ENCODE data around the gene TREH.
A peak's percentile ranks its signal among the peaks of the same experiment; 100 is the strongest.
"Not testable (repeated sequence)": the region's sequence is repeated elsewhere in the genome, so short reads cannot be mapped to it uniquely, and the experiment has no call there.

TREH gene

DNA sequence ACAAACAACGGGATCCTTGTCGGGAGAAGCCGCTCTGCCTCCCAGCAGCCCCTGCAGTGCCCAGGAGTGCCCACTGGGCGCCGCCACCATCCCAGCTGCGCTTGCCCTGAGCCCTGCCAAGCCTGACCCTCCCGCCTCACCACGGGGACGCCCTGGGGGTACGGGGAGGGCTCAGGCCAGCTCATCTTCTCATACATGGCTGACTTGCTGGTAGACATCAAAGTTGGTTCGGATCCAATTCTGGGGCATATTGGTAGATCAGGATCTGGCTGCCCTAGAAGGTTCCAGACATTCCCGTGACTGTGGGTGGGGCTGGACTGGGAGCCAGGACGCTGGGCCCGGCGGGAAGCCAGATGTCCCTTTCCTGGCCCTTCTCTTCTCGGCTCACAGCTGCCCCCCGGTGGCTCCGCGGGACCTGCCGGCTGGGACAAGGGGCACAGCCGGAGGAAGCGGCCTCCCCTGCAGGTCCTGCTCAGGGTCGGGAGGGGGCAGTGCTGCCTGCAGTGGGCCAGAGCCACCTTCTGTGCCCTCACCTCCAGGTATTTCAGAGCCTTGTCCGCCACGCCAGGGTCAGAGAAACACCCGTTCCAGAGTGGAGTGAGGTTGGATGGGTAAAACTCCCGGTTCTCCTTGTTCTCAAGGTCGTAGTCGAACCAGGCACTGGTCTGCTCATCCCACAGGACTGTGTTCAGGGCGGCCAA is 10.6 kb upstream of the TREH start:
- no peaks in the 10 kb centered on the region for H3K9me3 Mint-ChIP-seq
- peaks cover 61% of the 10 kb centered on the region for H3K4me1 Mint-ChIP-seq

DNA sequence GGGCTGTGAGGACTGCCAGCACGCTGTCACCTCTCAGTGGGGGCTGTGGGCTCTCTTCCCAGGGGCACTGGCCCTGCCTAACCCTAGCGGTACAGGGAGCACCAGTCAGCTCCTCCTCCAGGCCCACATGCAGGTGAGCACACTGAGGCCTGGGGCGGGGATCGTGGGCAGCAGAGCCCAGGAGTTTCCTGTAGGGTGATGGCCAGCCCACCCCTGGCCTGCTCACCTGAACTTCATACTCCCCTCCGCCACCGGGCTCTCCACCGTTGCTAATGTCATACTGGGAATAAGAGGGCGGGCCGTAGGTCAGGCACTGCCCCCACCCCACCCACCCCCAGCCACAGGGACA is 10.0 kb upstream of the TREH start:
- peaks cover 64% of the 10 kb centered on the region for H3K4me1 Mint-ChIP-seq
- TF ChIP-seq, protein P1, sequence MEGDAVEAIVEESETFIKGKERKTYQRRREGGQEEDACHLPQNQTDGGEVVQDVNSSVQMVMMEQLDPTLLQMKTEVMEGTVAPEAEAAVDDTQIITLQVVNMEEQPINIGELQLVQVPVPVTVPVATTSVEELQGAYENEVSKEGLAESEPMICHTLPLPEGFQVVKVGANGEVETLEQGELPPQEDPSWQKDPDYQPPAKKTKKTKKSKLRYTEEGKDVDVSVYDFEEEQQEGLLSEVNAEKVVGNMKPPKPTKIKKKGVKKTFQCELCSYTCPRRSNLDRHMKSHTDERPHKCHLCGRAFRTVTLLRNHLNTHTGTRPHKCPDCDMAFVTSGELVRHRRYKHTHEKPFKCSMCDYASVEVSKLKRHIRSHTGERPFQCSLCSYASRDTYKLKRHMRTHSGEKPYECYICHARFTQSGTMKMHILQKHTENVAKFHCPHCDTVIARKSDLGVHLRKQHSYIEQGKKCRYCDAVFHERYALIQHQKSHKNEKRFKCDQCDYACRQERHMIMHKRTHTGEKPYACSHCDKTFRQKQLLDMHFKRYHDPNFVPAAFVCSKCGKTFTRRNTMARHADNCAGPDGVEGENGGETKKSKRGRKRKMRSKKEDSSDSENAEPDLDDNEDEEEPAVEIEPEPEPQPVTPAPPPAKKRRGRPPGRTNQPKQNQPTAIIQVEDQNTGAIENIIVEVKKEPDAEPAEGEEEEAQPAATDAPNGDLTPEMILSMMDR (IDR thresholded peaks at IDR 0.05), result no peak
- H3K36me3 Mint-ChIP-seq (ENCODE audit: low read depth), result no peaks in the 10 kb centered on the region
- DNase-seq, result no peak
- no peak overlapping the region for H3K27ac Mint-ChIP-seq
- H3K4me3 Mint-ChIP-seq, result no peak overlapping the region
- peaks cover 10% of the 10 kb centered on the region for H3K27me3 Mint-ChIP-seq (ENCODE audit: low read depth, poor library complexity)
- H3K9me3 Mint-ChIP-seq, result no peaks in the 10 kb centered on the region

More for the DNA sequence above, 10.6 kb upstream of the TREH start:
- H3K27me3 Mint-ChIP-seq (ENCODE audit: low read depth, poor library complexity), result peaks cover 10% of the 10 kb centered on the region
- H3K27ac Mint-ChIP-seq, result peak overlapping the region; percentile 78
- peak overlapping the region; percentile 75 for H3K4me3 Mint-ChIP-seq
- no peaks in the 10 kb centered on the region for H3K36me3 Mint-ChIP-seq (ENCODE audit: low read depth)
- TF ChIP-seq, protein P1 (IDR thresholded peaks at IDR 0.05), result peak; percentile 90
- peak; percentile 93 for DNase-seq

DNA sequence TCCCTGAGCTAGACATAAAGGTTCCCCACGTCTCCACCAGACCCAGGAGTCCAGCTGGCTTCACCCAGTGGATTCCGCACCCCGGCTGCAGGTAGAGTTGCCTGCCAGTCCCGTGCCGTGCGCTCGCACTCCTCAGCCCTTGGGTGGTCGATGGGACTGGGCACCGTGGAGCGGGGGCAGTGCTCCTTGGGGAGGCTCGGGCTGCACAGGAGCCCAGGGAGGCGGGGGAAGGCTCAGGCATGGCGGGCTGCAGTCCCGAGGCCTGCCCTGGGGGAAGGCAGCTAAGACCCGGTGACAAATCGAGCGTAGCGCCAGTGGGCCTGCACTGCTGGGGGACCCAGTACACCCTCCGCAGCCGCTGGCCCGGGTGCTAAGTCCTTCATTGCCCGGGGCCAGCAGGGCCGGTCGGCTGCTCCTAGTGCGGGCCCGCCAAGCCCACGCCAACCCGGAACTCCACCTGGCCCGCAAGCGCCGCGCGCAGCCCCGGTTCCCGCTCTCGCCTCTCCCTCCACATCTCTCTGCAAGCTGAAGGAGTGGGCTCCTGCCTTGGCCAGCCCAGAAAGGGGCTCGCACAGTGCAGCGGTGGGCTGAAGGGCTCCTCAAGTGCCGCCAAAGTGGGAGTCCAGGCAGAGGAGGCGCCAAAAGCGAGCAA is 9.5 kb upstream of the TREH start:
- TF ChIP-seq, protein P1 (IDR thresholded peaks at IDR 0.05), result no peak
- Mint-ChIP-seq H3K27me3 (ENCODE audit: low read depth, poor library complexity) (peaks cover 10% of the 10 kb centered on the region), H3K4me3 (no peak overlapping the region), H3K9me3 (no peaks in the 10 kb centered on the region), H3K36me3 (ENCODE audit: low read depth) (no peaks in the 10 kb centered on the region), H3K27ac (no peak overlapping the region), H3K4me1 (peaks cover 64% of the 10 kb centered on the region)
- DNase-seq, result no peak

DNA sequence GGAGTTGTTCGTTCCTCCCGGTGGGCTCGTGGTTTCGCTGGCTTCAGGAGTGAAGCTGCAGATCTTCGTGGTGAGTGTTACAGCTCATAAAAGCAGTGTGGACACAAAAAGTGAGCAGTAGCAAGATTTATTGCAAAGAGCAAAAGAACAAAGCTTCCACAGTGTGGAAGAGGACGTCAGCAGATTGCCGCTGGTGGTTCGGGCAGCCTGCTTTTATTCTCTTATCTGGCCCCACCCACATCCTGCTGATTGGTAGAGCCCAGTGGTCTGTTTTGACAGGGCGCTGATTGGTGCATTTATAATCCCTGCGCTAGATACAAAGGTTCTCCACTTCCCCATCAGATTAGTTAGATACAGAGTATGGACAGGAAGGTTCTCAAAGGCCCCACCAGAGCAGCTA is 8.9 kb upstream of the TREH start:
- H3K9me3 Mint-ChIP-seq; H3K36me3 Mint-ChIP-seq (ENCODE audit: low read depth); DNase-seq; H3K4me3 Mint-ChIP-seq; H3K27ac Mint-ChIP-seq: not testable (repeated sequence)
- H3K27me3 Mint-ChIP-seq (ENCODE audit: low read depth, poor library complexity), result peaks cover 13% of the 10 kb centered on the region
- peaks cover 58% of the 10 kb centered on the region for H3K4me1 Mint-ChIP-seq

DNA sequence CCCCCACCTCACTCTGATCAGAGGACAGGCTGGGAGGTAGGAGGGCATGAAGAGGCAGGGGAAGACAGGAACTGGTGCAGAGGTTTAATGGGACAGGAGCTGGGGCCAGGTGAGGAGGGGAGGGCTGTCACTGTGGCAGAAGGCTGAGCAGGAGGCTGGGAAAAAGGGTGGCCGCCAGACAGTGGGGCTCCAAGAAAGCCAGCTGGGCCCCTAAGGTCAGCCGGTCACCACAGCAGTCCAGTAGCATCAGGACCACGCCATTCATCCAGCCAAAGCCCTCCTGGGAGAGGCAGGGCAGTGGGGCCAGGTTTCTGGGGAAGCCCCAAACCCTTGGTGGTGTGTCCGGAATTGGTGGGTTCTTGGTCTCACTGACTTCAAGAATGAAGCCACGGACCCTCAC is 8.5 kb upstream of the TREH start:
- H3K27me3 Mint-ChIP-seq (ENCODE audit: low read depth, poor library complexity), result peaks cover 17% of the 10 kb centered on the region
- H3K27ac Mint-ChIP-seq, result no peak overlapping the region
- DNase-seq, result no peak
- H3K9me3 Mint-ChIP-seq, result no peaks in the 10 kb centered on the region
- TF ChIP-seq, protein P1 (IDR thresholded peaks at IDR 0.05), result no peak
- H3K36me3 Mint-ChIP-seq (ENCODE audit: low read depth), result no peaks in the 10 kb centered on the region
- peaks cover 54% of the 10 kb centered on the region for H3K4me1 Mint-ChIP-seq
- H3K4me3 Mint-ChIP-seq, result no peak overlapping the region

DNA sequence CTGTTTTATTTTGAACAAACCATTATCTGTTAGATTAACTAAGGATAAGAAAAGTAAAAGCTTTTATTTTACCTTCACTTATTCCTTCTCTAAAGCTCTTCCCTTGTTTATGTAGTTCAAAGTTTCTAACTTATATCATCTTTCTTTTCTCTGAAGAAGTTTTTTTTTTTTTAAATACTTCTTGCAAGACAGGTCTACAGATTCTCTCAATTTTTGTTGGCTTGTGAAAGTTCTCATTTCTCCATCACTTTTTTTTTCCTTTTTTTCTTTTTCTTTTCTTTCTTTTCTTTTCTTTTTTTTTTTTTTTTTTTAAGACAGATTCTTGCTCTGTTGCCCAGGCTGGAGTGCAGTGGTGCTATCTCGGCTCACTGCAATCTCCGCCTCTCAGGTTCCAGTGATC is 4.7 kb upstream of the TREH start:
- TF ChIP-seq, protein P1 (IDR thresholded peaks at IDR 0.05), result no peak
- Mint-ChIP-seq H3K4me3 (no peak overlapping the region), H3K27me3 (ENCODE audit: low read depth, poor library complexity) (peaks cover 13% of the 10 kb centered on the region), H3K36me3 (ENCODE audit: low read depth) (no peaks in the 10 kb centered on the region), H3K4me1 (peaks cover 30% of the 10 kb centered on the region), H3K9me3 (no peaks in the 10 kb centered on the region), H3K27ac (no peak overlapping the region)
- DNase-seq, result no peak

DNA sequence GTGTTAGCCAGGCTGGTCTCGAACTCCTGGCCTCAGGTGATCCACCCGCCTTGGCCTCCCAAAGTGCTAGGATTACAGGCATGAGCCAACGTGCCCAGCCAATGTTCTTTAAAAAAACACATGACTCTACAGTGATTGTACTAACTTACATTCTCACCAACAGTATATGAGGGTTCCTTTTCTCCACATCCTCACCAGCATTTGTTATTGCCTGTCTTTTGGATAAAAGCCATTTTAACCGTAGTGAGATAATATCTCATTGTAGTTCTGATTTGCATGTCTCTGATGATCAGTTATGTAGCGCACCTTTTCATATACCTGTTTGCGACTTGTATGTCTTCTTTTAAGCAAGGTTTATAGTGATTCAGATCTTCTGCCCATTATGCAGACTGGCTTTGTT is 3.5 kb upstream of the TREH start:
- DNase-seq; H3K9me3 Mint-ChIP-seq; H3K27ac Mint-ChIP-seq; H3K4me3 Mint-ChIP-seq; H3K36me3 Mint-ChIP-seq (ENCODE audit: low read depth): not testable (repeated sequence)
- Mint-ChIP-seq H3K4me1 (peaks cover 28% of the 10 kb centered on the region), H3K27me3 (ENCODE audit: low read depth, poor library complexity) (peaks cover 13% of the 10 kb centered on the region)

Measured in nephron progenitor cell (in vitro differentiated cells).